Psoas muscle (tissue), 8 donors: ENCODE measurements around the gene RNU7-1. TPM values are rescaled to one million over a fixed set of nuclear protein-coding genes. Genes with fewer than 3 reads are reported as not detected.

Experiments
- ATAC-seq, 4 donors: fragments of 200-7000 bp; cut with Tn5 transposase; one replicate each; pipeline ENCODE4 v1.9.1; 2020; ENCODE audit warnings: moderate library complexity in 3 of 4, mild to moderate bottlenecking in 2 of 4
- DNase-seq, 2 donors: peaks; one replicate each; pipeline ENCODE4 v3.0.0-alpha.2; 2020
- H3K27ac ChIP-seq: fragments of 200-600 bp; one replicate; pipeline ENCODE4 v1.8.0; 2022
- H3K27me3 ChIP-seq, 3 donors: fragments of 200-600 bp in 1 of 3; one replicate each; pipeline versions ENCODE4 v1.6.1 to v1.8.0; 2013 to 2022; ENCODE audit warnings: low read length in 2 of 3, mild to moderate bottlenecking in 2 of 3, moderate library complexity in 1 of 3; ENCODE audit not compliant: insufficient read depth in 3 of 3
- H3K36me3 ChIP-seq, 2 donors: fragments of 200-600 bp in 1 of 2; one replicate each; pipeline versions ENCODE4 v1.6.1 to v1.8.0; 2013 to 2022; ENCODE audit warnings: low read depth in 1 of 2, mild to moderate bottlenecking in 1 of 2, moderate library complexity in 1 of 2; ENCODE audit not compliant: insufficient read depth in 1 of 2
- H3K4me1 ChIP-seq: fragments of 200-600 bp; one replicate; pipeline ENCODE4 v1.8.0; 2022
- H3K4me3 ChIP-seq: fragments of 200-600 bp; one replicate; pipeline ENCODE4 v1.8.0; 2022; ENCODE audit warnings: mild to moderate bottlenecking
- H3K9me3 ChIP-seq: fragments of 200-600 bp; one replicate; pipeline ENCODE4 v1.8.0; 2022
- CTCF ChIP-seq: fragments of 200-600 bp; IDR thresholded peaks from one replicate; pipeline ENCODE4 v1.8.0; 2022; ENCODE audit warnings: antibody characterized with exemption
- WGBS, 3 donors: extraction: QIAGEN DNeasy Blood & Tissue Kit; methylation state at CpG; one replicate each; pipeline versions ENCODE4 v1.1.6 to v1.1.7; 2013; 5-methylcytosine and 5-hydroxymethylcytosine counted together
- intact Hi-C, 2 donors: fragments of 100-400 bp; cut with DNase I; formaldehyde crosslinking; loops; one replicate each; pipeline versions ENCODE4 v1.11.0 to v1.14.2; 2022
- polyA plus RNA-seq, 3 donors: library from polyadenylated mRNA; stranded (reverse); fragments of 200-250 nt; gene quantifications; one replicate each; pipeline ENCODE4 v1.2.3, GENCODE V29; 2013
- total RNA-seq, 4 donors: library from RNA; stranded (reverse); fragmentation: NEBNext Ultra II Directional in 2 of 4; extraction: Animal tissue kit (Norgen Biotek cat#: 25700) in 2 of 4; gene quantifications; one replicate each; pipeline versions ENCODE4 v1.2.1 to v1.2.4, GENCODE V29; 2021 to 2023
- donor health status: healthy with polysubstance abuse.
- donor health status: DM: no; HTN: no; CAD: no; lungs with moderate emphysema.
- donor health status: Bipolar disorder and iron deficiency.
- donor health status: healthy.
- donor health status: DM: yes; HTN: yes; CAD: no.
- donor health status: DM: no; HTN: no; CAD: no.
- donor health status: DM: no; HTN: no; CAD: no.
- donor health status: DM: yes; HTN: yes; CAD: no.

Gene RNU7-1
- total and polyA plus RNA-seq, 7 donors = not detected

GRCh38 chr12:6963016-6963731 is 19.6 kb downstream of the RNU7-1 start:
- Histone ChIP-seq H3K9me3 (no peaks in the 10 kb centered on the region), H3K4me1 (peaks cover 14% of the 10 kb centered on the region), H3K27me3 (no peaks in the 10 kb centered on the region), H3K4me3 (no peak overlapping the region), H3K27ac (peak overlapping the region; percentile 72), H3K36me3 (peaks cover 11 to 35% of the 10 kb centered on the region in 2 donors)
- TF ChIP-seq CTCF = no peak
- DNase-seq (peak; percentile 23 to 66), ATAC-seq (no peak)
- 73 to 81% (median 80%) methylated on average over 24 to 32 of the region's 32 CpGs for WGBS, 3 donors
- intact Hi-C loops = loop anchor here in 1 of 2 donors (5.0 kb wide), 1 partner anchor 41 kb away; no protein-coding TSS in a partner anchor

GRCh38 chr12:6963791-6964413 is 20.3 kb downstream of the RNU7-1 start:
- peak in 1 of 2 donors; percentile 27 for DNase-seq
- no peaks in the 10 kb centered on the region for H3K9me3 ChIP-seq
- 72 to 77% (median 76%) methylated on average over 17 of the region's 17 CpGs for WGBS, 3 donors
- ATAC-seq = no peak
- H3K27me3 ChIP-seq = no peaks in the 10 kb centered on the region
- intact Hi-C loops = loop anchor here (1.0 to 5.0 kb wide), 2 partner anchors 40 to 42 kb away; no protein-coding TSS in a partner anchor
- no peak overlapping the region for H3K4me3 ChIP-seq
- peaks cover 16 to 42% of the 10 kb centered on the region in 2 donors for H3K36me3 ChIP-seq
- H3K27ac ChIP-seq = no peak overlapping the region
- no peak for TF ChIP-seq CTCF
- peaks cover 21% of the 10 kb centered on the region for H3K4me1 ChIP-seq

GRCh38 chr12:6964605-6965025 is 21.0 kb downstream of the RNU7-1 start:
- Histone ChIP-seq H3K9me3 (no peaks in the 10 kb centered on the region), H3K4me1 (peaks cover 28% of the 10 kb centered on the region), H3K4me3 (no peak overlapping the region), H3K36me3 (peaks cover 18 to 47% of the 10 kb centered on the region in 2 donors), H3K27ac (peak overlapping the region; percentile 85), H3K27me3 (no peaks in the 10 kb centered on the region)
- peak in 1 of 4 donors; percentile 0 for ATAC-seq
- intact Hi-C loops = loop anchor here (1.0 to 5.0 kb wide), 3 partner anchors 40 to 53 kb away; partner anchors contain the start of gene LPCAT3 (in 1 of the 2)
- 46 to 62% (median 56%) methylated on average over 8 of the region's 8 CpGs for WGBS, 3 donors
- no peak for DNase-seq
- TF ChIP-seq CTCF = no peak

GRCh38 chr12:6965026-6965661 is 21.5 kb downstream of the RNU7-1 start:
- Histone ChIP-seq H3K9me3 (no peaks in the 10 kb centered on the region), H3K4me1 (peaks cover 29% of the 10 kb centered on the region), H3K36me3 (peaks cover 18 to 47% of the 10 kb centered on the region in 2 donors), H3K27me3 (no peaks in the 10 kb centered on the region), H3K27ac (peak overlapping the region; percentile 85), H3K4me3 (no peak overlapping the region)
- peak; percentile 68 to 83 (median 77) for ATAC-seq
- intact Hi-C loops = loop anchor here in 1 of 2 donors (5.0 kb wide), 1 partner anchor 52 kb away; the partner anchor contains the start of gene LPCAT3
- peak; percentile 89 to 93 for DNase-seq
- TF ChIP-seq CTCF = peak; percentile 87
- WGBS, 3 donors = 20 to 25% (median 21%) methylated on average over 12 of the region's 12 CpGs
